AG10803 (cell line): Measurements from ENCODE around the gene CD40.

Experiments used
- DNase-seq: peaks from one replicate; pipeline ENCODE4 v3.0.0; 2010; ENCODE audit warnings: low read depth
- H3K4me3 ChIP-seq: 2 replicates; pipeline ENCODE4 v1.5.1; 2011; ENCODE audit warnings: mild to moderate bottlenecking, low read length, control low read depth
- CTCF ChIP-seq: conservative IDR thresholded peaks from 2 replicates; pipeline ENCODE4 v1.5.1; 2011; ENCODE audit warnings: mild to moderate bottlenecking, low read length, control low read depth, inconsistent platforms

Gene CD40

DNA sequence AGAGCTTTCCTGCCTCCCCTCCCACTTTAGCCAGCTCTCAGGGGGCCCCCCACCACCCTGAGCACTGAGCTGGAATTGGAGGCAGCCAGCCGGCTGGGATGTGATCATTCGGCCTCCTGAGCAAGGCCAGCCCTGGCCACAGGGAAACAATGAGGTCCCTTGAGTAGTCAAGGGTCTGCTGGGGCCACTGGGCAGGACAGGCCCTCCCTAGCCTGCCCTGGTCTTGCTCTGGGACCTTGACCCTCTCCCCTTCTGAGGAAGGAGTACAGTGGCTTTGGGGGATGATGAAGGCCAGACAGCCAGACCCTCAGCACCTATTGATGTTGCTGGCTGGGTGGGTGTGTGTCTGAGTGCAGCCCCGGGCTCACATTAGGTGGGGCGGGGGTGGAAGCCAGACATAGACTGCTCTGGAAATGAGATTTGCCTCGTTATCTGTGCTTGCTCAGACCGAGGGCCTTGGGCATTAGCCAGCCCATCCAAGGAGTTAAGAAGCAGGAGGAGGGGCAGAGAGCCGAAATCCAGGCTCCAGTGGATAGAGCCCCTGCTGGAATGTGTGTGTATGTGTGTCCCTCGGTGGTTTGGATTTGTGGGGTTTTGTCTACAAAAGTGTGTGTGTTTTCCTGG is 21.3 kb downstream of the CD40 start:
- no peak for DNase-seq
- no peak overlapping the region for H3K4me3 ChIP-seq
- TF ChIP-seq CTCF, result no peak

DNA sequence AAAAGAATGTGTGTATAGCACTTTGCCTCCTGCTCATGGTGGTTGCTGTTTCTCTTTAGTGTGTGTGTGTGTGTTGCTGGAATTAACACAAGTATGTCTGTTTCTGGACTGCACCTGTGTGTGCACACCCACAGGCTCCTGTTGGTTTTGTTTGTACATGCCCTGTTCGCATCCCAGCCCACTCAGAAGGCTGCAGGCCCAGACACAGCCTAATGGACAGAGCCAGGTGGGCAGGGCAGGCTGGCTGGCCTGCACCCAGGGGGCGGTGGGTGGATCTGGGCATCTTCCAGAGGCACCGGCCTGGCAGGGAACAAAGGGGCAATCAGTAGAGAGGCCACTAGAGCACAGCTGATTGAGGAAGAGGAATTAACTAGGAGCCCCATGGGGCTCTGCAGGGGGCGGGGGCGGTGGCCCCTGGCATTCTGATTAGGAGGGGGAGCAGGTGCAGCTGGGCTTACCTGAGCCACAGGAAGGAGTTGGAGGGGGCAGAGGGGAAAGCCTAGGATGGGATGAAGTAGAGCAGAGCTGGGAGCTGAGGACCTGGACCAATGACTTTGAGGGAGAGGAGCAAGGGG is 21.9 kb downstream of the CD40 start:
- H3K4me3 ChIP-seq, result no peak overlapping the region
- TF ChIP-seq CTCF, result no peak
- no peak for DNase-seq

DNA sequence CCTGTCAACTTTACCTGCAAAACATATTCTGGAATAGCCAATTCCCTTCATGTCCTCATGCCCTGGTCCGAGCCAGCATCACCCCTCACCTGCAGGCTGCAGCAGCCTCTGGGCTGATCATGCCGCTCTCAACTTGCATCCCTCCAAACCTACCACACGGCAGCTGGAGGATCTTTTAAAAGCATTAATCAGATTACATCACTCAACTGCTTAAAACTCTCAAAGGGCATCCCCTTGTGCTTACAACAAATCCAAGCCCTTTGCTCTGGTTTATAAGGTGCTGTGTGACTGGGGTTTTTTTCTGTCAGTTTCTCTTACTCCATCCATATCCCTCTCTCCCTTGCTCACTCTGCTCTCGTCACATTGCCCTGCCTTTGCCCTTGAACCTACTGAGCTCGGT is 24.0 kb downstream of the CD40 start:
- TF ChIP-seq CTCF, result no peak
- no peak for DNase-seq
- H3K4me3 ChIP-seq, result no peak overlapping the region

DNA sequence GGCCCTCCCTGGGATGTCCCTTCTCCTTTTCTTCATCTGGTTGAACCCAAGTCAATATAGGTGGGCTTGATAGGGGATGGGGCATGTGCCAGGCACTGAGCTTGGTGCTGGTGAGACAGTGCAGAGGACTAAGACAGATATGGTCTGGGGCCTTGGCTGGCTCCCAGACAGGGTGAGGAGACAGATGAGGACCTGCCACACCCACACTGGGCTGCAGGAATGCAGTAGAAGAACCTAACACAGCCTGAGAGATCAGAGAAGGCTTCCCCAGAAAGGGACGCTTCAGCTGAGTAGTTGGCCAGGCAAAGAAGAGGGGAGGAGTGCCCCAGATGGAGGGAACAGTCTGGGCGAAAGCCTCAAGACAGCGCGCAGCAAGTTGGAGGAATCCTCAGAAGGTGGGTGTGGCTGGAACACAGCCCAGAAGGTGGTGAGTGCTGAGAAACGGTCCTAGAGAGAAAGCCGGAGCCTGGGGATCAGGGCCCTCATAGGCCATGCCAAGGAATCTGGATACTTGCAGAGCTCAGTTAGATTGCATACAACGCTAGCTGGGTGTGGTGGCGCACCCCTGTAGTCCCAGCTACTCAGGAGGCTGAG is 26.4 kb downstream of the CD40 start:
- no peak for TF ChIP-seq CTCF
- no peak for DNase-seq
- no peak overlapping the region for H3K4me3 ChIP-seq

DNA sequence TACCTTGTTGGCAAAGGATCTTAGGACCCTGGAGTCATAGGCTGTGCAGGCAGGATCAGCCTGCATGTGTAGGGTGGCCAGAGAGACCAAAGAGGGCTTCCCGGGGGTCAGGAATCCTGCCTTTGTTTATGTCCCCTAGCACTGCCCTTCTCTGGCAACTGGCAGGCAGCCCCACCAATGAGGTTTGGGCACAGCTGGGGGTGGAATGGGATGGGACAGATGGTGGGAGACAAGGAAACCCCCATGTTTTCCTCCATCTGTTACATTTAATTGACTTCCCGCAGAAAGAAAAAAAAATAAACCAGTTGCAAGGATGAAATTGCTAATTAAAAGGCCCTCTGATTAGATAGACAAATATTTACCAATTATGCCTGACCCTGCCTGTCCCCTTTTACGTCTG is 27.6 kb downstream of the CD40 start:
- no peak overlapping the region for H3K4me3 ChIP-seq
- TF ChIP-seq CTCF, result no peak
- DNase-seq, result no peak

DNA sequence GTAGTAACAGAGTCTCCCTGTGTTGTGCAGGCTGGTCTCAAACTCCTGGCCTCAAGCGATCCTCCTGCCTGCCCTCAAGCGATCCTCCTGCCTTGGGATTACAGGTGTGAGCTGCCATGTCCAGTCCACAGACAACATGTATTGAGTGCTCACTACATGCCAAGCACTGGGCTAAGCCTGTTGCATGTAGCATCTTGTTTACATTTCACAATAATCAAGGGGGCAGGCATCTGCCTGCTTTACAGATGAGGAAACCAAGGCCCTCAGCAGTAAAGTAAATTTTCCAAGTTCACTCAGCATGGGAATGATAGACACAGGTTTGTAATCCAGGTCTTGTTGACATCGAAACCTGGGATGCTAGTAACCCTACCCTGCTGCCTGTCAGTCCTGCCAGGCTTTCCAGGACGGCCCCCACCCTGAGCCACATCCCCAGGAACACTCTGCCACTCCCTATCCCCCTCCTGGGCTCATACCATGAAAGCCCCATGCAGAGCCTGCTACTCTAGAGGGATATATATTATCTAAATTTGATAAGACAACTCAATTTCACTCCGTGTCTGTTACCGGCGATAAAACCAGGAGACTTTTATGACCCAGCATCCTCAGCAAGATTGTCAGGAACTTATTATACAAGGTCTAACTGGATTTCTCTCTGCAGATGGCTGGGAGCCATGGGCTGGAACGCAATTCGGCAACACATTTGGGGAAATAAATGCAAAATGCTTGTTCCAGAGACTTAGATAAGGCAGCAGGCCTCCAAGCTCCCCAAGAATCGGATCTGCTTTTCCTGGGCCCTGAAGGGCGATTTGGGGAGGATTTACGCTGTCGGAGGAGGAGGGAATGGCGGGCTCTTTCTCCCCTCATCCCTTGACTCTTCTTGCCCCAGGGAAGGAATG is 30.4 kb downstream of the CD40 start:
- H3K4me3 ChIP-seq, result no peak overlapping the region
- DNase-seq, result no peak
- TF ChIP-seq CTCF, result no peak
